ENCODE results near the gene TMEM178B. TPM values are rescaled to one million over a fixed set of nuclear protein-coding genes. Genes with fewer than 3 reads are reported as not detected.

The TMEM178B gene
- total RNA-seq, 2 experiments from 2014 or later = not detected

DNA sequence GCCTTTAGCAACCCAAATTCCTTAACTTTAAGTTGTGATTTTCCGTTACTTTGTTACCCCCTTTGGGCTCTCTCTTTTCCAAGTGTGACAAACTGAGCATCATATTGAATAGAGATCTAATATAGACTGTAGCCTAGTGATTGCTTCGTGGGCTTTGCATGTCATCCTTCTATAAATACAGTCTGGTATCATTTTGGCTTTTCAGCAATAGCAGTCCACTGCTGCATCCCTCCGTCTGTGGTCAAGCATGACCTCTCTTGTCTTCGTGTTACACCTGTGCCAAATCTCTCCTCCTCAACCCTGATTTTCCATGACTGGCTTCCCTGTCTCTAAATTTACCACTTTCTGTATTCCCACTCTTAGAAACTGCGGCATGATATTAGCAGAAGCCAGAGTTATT, 423.5 kb downstream of the TMEM178B start:
- ATAC-seq (ENCODE audit: poor library complexity) (no peak), DNase-seq (no peak)
- no peak overlapping the region for H3K4me3 ChIP-seq (ENCODE audit: low read length)
- ChIA-PET CTCF (no interaction called here), POLR2A (no interaction called here)
- peaks cover 61% of the 10 kb centered on the region for H3K27me3 Mint-ChIP-seq
- no peak overlapping the region for H3K4me3 Mint-ChIP-seq
- intact Hi-C loops (cut with DNase I, micrococcal nuclease) = no loop called here
- no peak for TF ChIP-seq CTCF (IDR thresholded peaks at IDR 0.05)
- H3K27ac Mint-ChIP-seq = no peak overlapping the region
- H3K9me3 ChIP-seq (ENCODE audit: control insufficient read depth in 1 of 2, insufficient read depth in 1 of 2, low read length in 2 of 2) = no peaks in the 10 kb centered on the region
- peaks cover 0 to 2% of the 10 kb centered on the region in 2 experiments for H3K27me3 ChIP-seq (ENCODE audit: control insufficient read depth in 1 of 2, insufficient read depth in 2 of 2, low read length in 2 of 2)
- no peaks in the 10 kb centered on the region for H3K36me3 Mint-ChIP-seq (ENCODE audit: low read depth)
- H3K27ac ChIP-seq (ENCODE audit: low read depth in 1 of 2, low read length in 2 of 2) = no peak overlapping the region
- H3K36me3 ChIP-seq (ENCODE audit: insufficient read depth, low read length) = no peaks in the 10 kb centered on the region
- no peaks in the 10 kb centered on the region for H3K9me3 Mint-ChIP-seq
- H3K4me1 ChIP-seq (ENCODE audit: insufficient read depth, low read length) = no peaks in the 10 kb centered on the region
- H3K4me1 Mint-ChIP-seq (ENCODE audit: low read depth) = no peaks in the 10 kb centered on the region

GRCh38 chr7:141500608-141501007, 426.7 kb downstream of the TMEM178B start:
- H3K4me3 ChIP-seq (ENCODE audit: low read length) = no peak overlapping the region
- no peaks in the 10 kb centered on the region for H3K4me1 Mint-ChIP-seq (ENCODE audit: low read depth)
- ChIA-PET CTCF (no interaction called here), POLR2A (no interaction called here)
- no peaks in the 10 kb centered on the region for H3K9me3 Mint-ChIP-seq
- no peak overlapping the region for H3K4me3 Mint-ChIP-seq
- H3K27ac ChIP-seq (ENCODE audit: low read depth in 1 of 2, low read length in 2 of 2) = no peak overlapping the region
- peaks cover 45% of the 10 kb centered on the region for H3K27me3 Mint-ChIP-seq
- no peaks in the 10 kb centered on the region for H3K9me3 ChIP-seq (ENCODE audit: control insufficient read depth in 1 of 2, insufficient read depth in 1 of 2, low read length in 2 of 2)
- H3K36me3 ChIP-seq (ENCODE audit: insufficient read depth, low read length) = no peaks in the 10 kb centered on the region
- ATAC-seq (ENCODE audit: poor library complexity) (no peak), DNase-seq (no peak)
- no peaks in the 10 kb centered on the region for H3K36me3 Mint-ChIP-seq (ENCODE audit: low read depth)
- no peak for TF ChIP-seq CTCF (IDR thresholded peaks at IDR 0.05)
- peaks cover 0 to 2% of the 10 kb centered on the region in 2 experiments for H3K27me3 ChIP-seq (ENCODE audit: control insufficient read depth in 1 of 2, insufficient read depth in 2 of 2, low read length in 2 of 2)
- H3K27ac Mint-ChIP-seq = no peak overlapping the region
- no peaks in the 10 kb centered on the region for H3K4me1 ChIP-seq (ENCODE audit: insufficient read depth, low read length)
- intact Hi-C loops (cut with DNase I, micrococcal nuclease) = no loop called here

- Mint-ChIP-seq H3K9me3 (no peaks in the 10 kb centered on the region), H3K36me3 (ENCODE audit: low read depth) (no peaks in the 10 kb centered on the region), H3K27ac (no peak overlapping the region), H3K4me1 (ENCODE audit: low read depth) (no peaks in the 10 kb centered on the region), H3K27me3 (peaks cover 39% of the 10 kb centered on the region), H3K4me3 (no peak overlapping the region)
- ATAC-seq (ENCODE audit: poor library complexity) = no peak
- intact Hi-C loops (cut with DNase I, micrococcal nuclease) = no loop called here
- Histone ChIP-seq H3K36me3 (ENCODE audit: insufficient read depth, low read length) (no peaks in the 10 kb centered on the region), H3K27ac (ENCODE audit: low read depth in 1 of 2, low read length in 2 of 2) (no peak overlapping the region), H3K9me3 (ENCODE audit: control insufficient read depth in 1 of 2, insufficient read depth in 1 of 2, low read length in 2 of 2) (no peaks in the 10 kb centered on the region), H3K4me3 (ENCODE audit: low read length) (no peak overlapping the region), H3K4me1 (ENCODE audit: insufficient read depth, low read length) (no peaks in the 10 kb centered on the region), H3K27me3 (ENCODE audit: control insufficient read depth in 1 of 2, insufficient read depth in 2 of 2, low read length in 2 of 2) (peaks cover 0 to 2% of the 10 kb centered on the region in 2 experiments)
- no peak for DNase-seq
- TF ChIP-seq CTCF (IDR thresholded peaks at IDR 0.05) = no peak
- ChIA-PET POLR2A (no interaction called here), CTCF (no interaction called here)
Measured at GRCh38 chr7:141501451-141501850, 427.6 kb downstream of the TMEM178B start.

Measured in CD4-positive, alpha-beta T cell (primary cell).